Activated T-cell treated with anti-CD3 and anti-CD28 coated beads, Interleukin-2, amount 50 U/mL, for 4 hours (primary cell): ENCODE measurements around the gene PRDM16. TPM values are rescaled to one million over a fixed set of nuclear protein-coding genes. Genes with fewer than 3 reads are reported as not detected.
"Not testable (repeated sequence)": the region's sequence is repeated elsewhere in the genome, so short reads cannot be mapped to it uniquely, and the experiment has no call there.

Experiments
- ATAC-seq, 2 donors: fragments of 200-7000 bp; cut with Tn5 transposase; one replicate each; pipeline ENCODE4 v1.10.0; 2021
- DNase-seq: peaks from one replicate; pipeline ENCODE4 v3.0.0-alpha.2; 2020
- H3K27me3 Mint-ChIP-seq: one replicate; pipeline ENCODE4 v1.8.0; 2021; ENCODE audit warnings: low read depth, mixed read lengths
- H3K36me3 Mint-ChIP-seq: one replicate; pipeline ENCODE4 v1.8.0; 2022; ENCODE audit warnings: mixed read lengths; ENCODE audit not compliant: insufficient read depth
- H3K4me1 Mint-ChIP-seq: one replicate; pipeline ENCODE4 v1.8.0; 2021; ENCODE audit warnings: low read depth, mixed read lengths
- H3K4me3 Mint-ChIP-seq: one replicate; pipeline ENCODE4 v1.8.0; 2021; ENCODE audit warnings: mild to moderate bottlenecking, moderate library complexity, mixed read lengths
- H3K9me3 Mint-ChIP-seq: one replicate; pipeline ENCODE4 v1.8.0; 2021; ENCODE audit warnings: mixed read lengths
- total RNA-seq, 3 donors: library from RNA; stranded (reverse); gene quantifications; one replicate each; pipeline ENCODE4 v1.2.1, GENCODE V29; 2021

PRDM16 gene
- total RNA-seq, 3 donors from 2014 or later = 0.05 to 0.22 TPM; not detected in 1

DNA sequence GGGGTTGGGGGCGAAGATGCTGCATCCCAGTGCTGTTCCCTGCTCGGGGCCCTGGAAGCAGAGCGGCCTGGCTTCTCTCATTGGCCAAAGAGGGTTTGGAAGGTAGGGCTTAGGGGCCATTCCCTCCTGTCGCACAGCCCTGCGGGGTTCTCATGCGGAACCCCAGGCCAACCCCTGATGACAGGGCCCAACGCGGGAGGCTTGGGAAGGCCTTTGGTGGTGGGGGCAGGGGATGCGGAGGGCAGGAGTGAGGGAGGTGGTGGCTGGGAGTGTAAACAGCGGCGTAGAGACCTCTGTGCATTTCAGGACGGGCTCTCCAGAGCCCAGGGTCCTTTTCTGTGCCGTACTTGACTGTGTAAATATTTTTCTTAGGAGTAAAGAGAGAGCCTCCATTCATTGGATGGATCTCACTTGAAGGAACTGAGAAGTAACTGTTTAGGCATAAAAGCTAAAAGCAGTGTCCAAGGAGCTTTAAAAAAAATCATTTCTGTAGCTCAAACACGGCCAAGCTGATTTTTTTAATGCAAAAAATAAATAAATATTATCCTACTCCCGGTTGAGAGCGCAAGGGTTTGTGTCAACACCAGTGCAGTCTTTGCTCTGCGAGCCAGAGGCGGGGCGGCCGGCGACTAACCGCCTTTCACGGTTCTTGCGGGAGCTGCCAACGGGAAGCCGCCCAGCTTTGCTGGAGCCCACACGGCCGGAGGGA lies 169.1 kb downstream of the PRDM16 start:
- DNase-seq = no peak
- no peaks in the 10 kb centered on the region for H3K9me3 Mint-ChIP-seq
- no peaks in the 10 kb centered on the region for H3K4me1 Mint-ChIP-seq
- no peak for ATAC-seq
- no peak overlapping the region for H3K4me3 Mint-ChIP-seq
- no peaks in the 10 kb centered on the region for H3K36me3 Mint-ChIP-seq
- no peaks in the 10 kb centered on the region for H3K27me3 Mint-ChIP-seq

DNA sequence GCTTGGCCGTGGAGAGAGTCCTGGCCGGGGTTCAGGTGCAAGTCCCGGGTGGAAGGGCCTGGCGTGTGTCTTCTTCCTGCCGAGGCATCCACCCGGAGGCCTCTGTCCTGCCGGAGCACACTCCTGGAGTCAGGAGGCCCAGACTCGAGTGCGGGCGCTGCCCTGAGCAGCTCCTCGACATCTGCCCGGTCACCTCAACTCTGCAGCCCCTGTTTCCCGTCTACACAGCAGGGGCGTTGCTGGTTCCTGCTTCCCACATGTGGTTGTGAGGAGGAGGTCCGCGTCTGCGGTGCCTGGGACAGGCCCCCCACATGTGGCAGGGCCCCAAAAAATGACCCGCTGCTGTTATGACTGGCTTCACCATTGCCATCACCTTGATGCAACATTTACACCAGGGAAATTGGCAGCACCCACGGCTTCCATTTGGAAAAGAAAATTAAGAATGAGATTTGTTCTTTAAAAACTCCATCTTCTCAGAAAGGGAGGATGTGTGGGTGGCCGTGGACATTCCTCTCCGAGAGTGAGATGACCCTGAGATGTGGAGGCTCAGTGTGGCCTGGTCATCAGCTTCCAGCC lies 169.8 kb downstream of the PRDM16 start:
- no peak for DNase-seq
- Mint-ChIP-seq H3K4me3 (no peak overlapping the region), H3K27me3 (no peaks in the 10 kb centered on the region), H3K36me3 (no peaks in the 10 kb centered on the region), H3K4me1 (no peaks in the 10 kb centered on the region), H3K9me3 (no peaks in the 10 kb centered on the region)
- no peak for ATAC-seq

DNA sequence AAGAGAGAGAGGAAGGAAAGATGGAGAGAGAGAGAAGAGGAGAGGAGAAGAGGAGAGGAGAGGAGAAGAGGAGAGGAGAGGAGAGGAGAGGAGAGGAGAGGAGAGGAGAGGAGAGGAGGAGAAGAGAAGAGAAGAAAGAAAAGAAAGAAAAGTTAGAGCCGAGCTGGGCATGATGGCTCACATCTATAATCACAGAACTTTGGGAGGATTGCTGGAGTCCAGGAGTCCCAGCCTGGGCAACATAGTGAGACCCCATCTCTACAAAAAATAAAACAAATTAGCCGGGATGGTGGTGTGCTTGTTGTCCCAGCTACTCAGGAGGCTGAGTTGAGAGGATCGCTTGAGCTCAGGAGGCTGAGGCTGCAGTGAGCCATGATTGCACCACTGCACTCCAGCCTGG lies 171.0 kb downstream of the PRDM16 start:
- H3K4me1 Mint-ChIP-seq, ATAC-seq, H3K4me3 Mint-ChIP-seq, DNase-seq, H3K9me3 Mint-ChIP-seq, H3K27me3 Mint-ChIP-seq, H3K36me3 Mint-ChIP-seq: not testable (repeated sequence)

DNA sequence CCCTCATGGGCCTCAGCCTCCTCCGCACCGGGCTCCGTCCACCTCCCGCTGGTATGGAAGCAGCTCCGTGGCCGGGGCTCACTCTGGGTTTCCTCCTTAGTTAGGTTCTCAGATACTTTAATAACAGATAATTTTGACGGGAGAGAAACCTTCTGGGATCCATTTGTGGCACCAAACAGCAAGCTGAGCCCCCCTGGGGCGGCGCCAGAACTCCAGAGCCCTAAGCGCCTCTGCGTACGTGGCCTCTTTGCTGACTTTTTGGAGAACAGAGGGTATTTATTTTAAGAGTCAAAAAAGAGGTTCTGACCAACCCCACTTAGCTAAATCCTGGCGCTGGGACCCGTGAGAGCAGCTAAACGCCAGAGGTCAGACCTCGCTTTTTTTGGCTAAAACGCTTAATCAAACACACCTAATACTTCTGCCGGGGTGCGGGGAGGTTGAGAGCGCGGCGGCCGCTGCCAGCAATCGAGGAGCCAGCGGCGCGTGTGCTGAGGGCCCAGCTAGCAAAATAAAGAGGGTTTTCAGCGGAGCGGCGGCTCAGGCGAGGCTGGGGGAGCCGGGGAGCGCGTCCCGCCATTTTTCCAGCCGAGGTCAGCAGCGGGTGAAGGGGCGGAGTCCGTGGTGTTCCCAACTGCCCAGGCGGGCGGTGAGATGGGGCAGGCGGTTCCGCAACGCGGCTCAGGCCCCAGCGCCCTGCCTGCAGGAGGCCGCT lies 171.7 kb downstream of the PRDM16 start:
- H3K4me1 Mint-ChIP-seq = no peaks in the 10 kb centered on the region
- H3K36me3 Mint-ChIP-seq = no peaks in the 10 kb centered on the region
- H3K4me3 Mint-ChIP-seq = no peak overlapping the region
- H3K27me3 Mint-ChIP-seq = no peaks in the 10 kb centered on the region
- H3K9me3 Mint-ChIP-seq = no peaks in the 10 kb centered on the region
- ATAC-seq (no peak), DNase-seq (no peak)

DNA sequence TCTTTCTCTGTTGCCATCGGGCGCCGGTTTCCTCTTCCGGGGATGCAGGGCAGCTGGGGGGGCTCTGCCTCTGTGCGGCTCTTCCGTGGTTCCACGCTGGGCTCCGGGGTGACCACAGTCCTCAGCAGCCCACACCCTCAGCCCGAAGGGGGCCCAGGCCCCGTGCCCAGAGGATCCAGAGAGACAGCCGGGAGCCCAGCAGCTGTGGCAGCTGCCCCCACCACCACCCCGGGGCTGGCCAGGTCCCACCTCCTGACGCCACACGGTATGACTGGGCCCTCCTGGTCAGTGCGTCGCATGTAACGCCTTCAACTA lies 172.2 kb downstream of the PRDM16 start:
- no peak for ATAC-seq
- Mint-ChIP-seq H3K9me3 (no peaks in the 10 kb centered on the region), H3K27me3 (no peaks in the 10 kb centered on the region)

DNA sequence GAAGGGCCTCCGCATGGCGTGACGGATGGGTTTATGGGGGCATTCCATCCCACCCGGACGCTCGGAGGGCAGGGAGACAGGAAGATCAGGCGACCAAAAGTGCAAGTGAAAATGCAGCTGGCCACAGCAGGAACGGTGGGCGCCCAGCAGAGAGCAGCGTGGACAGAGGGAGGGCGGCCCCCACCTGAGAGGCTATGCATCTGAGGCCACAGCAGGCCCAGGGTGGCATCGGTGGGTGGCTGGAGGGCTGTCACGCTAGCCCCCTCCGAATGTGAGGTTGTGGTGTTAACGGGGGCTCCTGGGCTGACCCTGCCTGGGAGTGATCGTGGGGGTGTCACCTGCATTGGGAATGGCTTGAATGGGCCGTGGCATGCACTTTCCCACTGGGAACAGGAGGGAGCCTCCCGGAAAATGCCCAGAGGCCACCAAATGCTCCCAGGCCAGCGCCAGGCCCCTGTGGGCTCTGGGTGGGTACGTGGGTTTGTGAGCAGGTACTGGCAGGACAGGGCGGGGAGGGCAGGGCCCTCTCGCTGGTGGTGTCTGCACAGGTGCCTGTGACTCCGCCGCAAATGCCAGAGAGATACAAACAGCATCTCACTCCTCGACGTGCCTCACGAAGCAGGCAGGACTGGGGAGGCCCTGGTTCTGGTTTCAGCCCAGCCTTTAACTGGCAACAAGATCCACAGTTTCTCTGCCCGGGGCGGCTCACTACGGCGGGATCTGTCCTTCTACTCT lies 172.8 kb downstream of the PRDM16 start:
- H3K27me3 Mint-ChIP-seq = no peaks in the 10 kb centered on the region
- H3K36me3 Mint-ChIP-seq = no peaks in the 10 kb centered on the region
- ATAC-seq = no peak
- H3K9me3 Mint-ChIP-seq = no peaks in the 10 kb centered on the region
- DNase-seq = no peak
- H3K4me1 Mint-ChIP-seq = no peaks in the 10 kb centered on the region
- H3K4me3 Mint-ChIP-seq = no peak overlapping the region

More for the DNA sequence above, 172.2 kb downstream of the PRDM16 start:
- no peaks in the 10 kb centered on the region for H3K36me3 Mint-ChIP-seq
- no peak for DNase-seq
- no peak overlapping the region for H3K4me3 Mint-ChIP-seq
- H3K4me1 Mint-ChIP-seq = no peaks in the 10 kb centered on the region

DNA sequence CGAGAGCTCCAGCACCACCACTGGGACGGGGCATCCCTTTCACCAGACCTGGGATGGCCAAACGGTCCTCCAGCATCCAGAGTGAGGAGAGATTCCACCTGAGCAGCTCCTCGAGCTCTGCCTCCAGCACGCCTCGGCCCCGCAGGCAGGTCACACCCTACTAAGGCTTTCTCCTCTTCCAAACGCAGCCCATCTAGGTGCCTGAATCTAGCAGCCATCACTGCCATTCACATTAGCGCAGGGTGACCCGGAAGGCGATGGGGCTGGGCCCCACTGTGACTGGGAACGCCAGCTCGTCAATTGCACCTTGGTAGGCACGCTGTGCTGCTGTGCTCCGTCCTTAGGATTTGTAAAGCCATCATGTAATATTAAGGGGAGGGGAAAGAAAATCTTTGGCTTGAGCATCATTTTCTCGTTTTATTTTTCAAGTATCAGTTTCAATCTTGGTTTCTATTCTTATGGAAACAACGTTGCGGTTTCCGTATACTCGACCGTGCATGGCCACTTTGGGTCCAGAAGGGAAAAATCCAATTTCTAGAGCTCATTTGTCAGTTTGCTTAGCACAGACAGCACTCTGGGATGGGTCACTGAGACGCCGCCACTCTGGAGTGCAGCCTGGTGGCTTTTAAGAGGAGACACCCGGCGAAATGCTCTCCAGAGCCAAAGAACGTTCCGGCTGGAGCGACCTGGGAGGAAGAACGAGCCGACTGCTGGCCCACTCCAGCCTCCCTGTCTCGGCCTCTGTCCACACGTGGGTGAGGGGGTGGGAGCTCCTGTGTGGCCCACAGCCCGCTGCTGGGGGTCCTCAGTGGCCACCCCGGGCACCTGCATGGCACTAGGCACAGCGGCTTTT lies 173.6 kb downstream of the PRDM16 start:
- H3K36me3 Mint-ChIP-seq = no peaks in the 10 kb centered on the region
- H3K9me3 Mint-ChIP-seq = no peaks in the 10 kb centered on the region
- no peaks in the 10 kb centered on the region for H3K27me3 Mint-ChIP-seq
- H3K4me3 Mint-ChIP-seq = no peak overlapping the region
- DNase-seq (no peak), ATAC-seq (no peak)
- H3K4me1 Mint-ChIP-seq = no peaks in the 10 kb centered on the region

DNA sequence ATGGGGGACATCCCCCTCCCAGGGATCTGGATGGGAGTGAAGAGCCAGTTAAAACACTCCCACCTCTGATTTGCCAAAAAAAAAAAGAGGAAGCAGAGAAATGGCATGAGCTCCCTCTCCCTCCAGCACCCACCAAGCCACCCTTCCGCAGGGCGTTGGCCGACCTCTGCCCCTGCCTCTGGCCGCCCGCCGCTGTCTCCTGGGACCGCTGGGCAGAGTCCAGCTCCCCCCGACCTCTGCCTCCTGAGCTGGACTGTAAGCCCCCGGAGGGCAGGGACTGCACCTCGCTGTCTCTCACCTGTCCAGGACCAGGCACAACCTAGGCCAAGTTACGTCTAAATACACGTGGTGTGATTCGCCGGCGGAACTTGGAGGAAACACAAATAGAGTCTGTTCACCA lies 174.3 kb downstream of the PRDM16 start:
- no peak for DNase-seq
- Mint-ChIP-seq H3K27me3 (peaks cover 2% of the 10 kb centered on the region), H3K4me1 (no peaks in the 10 kb centered on the region), H3K9me3 (no peaks in the 10 kb centered on the region), H3K36me3 (no peaks in the 10 kb centered on the region), H3K4me3 (no peak overlapping the region)
- no peak for ATAC-seq

DNA sequence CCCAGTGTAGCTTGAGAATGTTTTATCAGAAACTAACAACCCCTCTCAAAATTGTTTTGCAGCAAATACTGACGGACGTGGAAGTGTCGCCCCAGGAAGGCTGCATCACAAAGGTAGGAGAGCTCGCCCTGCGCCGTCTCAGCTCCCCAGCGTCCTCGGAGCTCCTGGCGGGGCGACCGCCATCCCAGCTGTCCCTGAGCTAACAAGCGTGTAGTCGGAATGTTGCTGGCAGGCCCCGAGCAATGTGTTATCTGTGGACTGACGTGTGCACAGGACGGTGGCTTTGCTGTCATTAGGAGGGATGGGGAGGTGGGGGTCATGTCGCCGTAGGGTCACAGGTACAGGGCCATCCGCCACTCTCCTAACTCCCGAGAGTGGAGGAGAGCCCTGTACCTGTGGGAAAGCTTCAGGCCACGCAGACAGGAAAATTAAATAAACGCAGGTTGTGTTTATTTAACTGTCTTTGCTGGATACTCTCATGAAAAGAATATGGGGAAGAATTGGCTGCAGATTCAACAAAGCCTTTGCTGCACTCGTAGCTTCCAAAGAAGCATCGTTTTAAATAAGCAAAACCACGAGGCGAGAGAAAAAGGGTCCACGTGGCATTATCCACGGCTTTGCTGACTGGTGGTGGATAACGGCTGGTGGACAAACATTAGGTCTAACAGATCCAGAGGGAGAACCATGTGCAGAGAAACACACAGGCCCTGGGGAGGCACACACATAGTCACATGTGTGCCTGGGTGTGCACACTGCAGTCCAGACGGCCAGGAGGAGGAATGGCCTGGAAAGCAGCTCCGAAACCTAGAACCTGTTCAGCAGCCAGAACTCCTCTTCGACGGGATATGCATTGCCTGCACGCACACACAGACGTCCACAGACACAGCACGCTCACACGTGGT lies 175.3 kb downstream of the PRDM16 start:
- H3K9me3 Mint-ChIP-seq = no peaks in the 10 kb centered on the region
- ATAC-seq (no peak), DNase-seq (no peak)
- H3K4me1 Mint-ChIP-seq = no peaks in the 10 kb centered on the region
- no peaks in the 10 kb centered on the region for H3K36me3 Mint-ChIP-seq
- no peak overlapping the region for H3K4me3 Mint-ChIP-seq
- H3K27me3 Mint-ChIP-seq = peaks cover 6% of the 10 kb centered on the region

DNA sequence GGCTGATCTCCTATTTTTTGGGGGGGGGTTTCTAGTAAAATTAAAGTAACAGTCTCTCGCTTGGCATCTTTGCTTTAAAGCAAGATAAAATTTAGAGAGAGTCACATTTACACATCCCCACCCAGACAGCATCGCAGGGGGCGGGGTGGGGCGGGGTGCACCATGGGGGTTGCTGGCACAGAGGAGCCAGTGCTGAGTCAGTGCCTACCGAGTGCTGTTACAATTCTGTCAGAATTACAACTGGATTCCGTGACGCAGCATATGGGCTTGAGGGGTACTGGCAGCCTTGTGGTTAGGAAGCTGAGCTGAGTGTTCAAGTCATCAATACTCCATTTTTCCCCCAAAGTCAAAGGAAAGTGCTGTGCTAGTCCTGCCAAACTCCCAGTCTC lies 175.9 kb downstream of the PRDM16 start:
- peaks cover 9% of the 10 kb centered on the region for H3K27me3 Mint-ChIP-seq
- no peaks in the 10 kb centered on the region for H3K36me3 Mint-ChIP-seq
- no peak for DNase-seq
- H3K9me3 Mint-ChIP-seq = no peaks in the 10 kb centered on the region
- H3K4me3 Mint-ChIP-seq = no peak overlapping the region
- ATAC-seq = no peak
- H3K4me1 Mint-ChIP-seq = no peaks in the 10 kb centered on the region

DNA sequence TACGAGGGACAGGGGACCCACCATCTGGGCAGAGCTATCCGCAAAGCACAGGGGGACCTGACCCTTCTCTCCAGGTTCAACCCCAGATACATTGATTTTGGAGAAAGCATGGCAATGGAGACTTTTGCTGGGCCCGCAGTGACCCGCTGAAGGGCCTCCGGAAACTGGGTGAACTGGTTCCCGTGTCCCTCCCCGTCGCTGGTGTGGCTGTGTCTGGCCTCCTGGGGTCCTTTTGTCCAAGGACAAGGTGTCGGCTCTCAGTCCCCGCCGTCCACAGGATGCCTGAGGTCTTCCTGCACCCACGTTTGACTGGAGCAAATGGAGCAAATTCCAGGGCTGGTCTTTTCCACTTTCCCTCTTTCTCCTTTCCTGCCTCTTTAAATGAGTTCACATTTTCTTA lies 176.3 kb downstream of the PRDM16 start:
- Mint-ChIP-seq H3K4me3 (no peak overlapping the region), H3K27me3 (peaks cover 9% of the 10 kb centered on the region), H3K36me3 (no peaks in the 10 kb centered on the region), H3K4me1 (no peaks in the 10 kb centered on the region), H3K9me3 (no peaks in the 10 kb centered on the region)
- DNase-seq = no peak
- no peak for ATAC-seq

DNA sequence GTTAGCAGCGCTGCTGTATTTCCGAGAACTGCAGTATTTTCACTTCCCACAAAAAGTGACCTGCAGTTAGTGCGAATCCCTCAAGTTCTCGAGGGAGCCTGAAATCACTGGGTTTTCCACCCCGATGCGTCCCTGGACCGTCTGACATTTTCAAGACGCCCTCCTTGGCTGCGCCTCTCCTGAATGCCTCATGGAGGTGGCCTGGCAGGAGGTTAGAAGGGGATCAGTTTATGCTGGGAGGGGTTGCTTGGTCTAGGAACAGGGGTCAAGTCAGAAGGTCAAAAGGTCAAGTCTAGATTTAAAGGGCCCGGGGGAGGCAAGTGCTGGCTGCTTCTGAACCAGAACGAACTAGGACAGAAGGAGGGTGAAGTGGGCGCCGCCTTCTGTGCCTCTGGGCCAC lies 176.8 kb downstream of the PRDM16 start:
- ATAC-seq (no peak), DNase-seq (no peak)
- Mint-ChIP-seq H3K9me3 (no peaks in the 10 kb centered on the region), H3K4me1 (no peaks in the 10 kb centered on the region), H3K36me3 (no peaks in the 10 kb centered on the region), H3K27me3 (peaks cover 11% of the 10 kb centered on the region), H3K4me3 (no peak overlapping the region)

DNA sequence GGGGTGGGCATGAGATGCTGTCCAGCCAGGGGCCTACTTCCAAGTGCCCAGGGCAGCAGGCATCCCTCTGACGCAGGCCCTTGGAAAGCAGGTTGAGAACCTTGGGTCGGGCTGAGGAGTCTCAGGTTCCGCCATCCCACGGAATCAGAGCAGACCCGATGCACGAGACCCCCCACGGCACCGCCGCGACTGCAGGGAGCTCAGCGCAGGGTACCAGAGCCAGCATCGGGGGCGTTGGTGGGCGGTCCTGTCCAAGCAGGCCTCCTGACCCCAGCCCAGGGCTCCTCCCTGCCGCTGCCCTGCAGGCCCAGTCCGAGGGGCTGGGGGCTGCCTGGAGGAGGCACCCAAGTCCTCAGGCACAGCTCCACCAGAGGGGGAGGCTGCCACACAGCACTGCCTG lies 177.2 kb downstream of the PRDM16 start:
- Mint-ChIP-seq H3K4me1 (no peaks in the 10 kb centered on the region), H3K4me3 (no peak overlapping the region), H3K27me3 (peaks cover 11% of the 10 kb centered on the region), H3K9me3 (no peaks in the 10 kb centered on the region), H3K36me3 (no peaks in the 10 kb centered on the region)
- DNase-seq (no peak), ATAC-seq (no peak)
